ENCODE results near the gene SRRM2. TPM values are rescaled to one million over a fixed set of nuclear protein-coding genes. Genes with fewer than 3 reads are reported as not detected.

Gene SRRM2
- total RNA-seq = 1,000 to 10,000 TPM in 2 of 4 donors, 100 to 1,000 TPM in 2; 545 to 3,500 (median 1,361) TPM

DNA sequence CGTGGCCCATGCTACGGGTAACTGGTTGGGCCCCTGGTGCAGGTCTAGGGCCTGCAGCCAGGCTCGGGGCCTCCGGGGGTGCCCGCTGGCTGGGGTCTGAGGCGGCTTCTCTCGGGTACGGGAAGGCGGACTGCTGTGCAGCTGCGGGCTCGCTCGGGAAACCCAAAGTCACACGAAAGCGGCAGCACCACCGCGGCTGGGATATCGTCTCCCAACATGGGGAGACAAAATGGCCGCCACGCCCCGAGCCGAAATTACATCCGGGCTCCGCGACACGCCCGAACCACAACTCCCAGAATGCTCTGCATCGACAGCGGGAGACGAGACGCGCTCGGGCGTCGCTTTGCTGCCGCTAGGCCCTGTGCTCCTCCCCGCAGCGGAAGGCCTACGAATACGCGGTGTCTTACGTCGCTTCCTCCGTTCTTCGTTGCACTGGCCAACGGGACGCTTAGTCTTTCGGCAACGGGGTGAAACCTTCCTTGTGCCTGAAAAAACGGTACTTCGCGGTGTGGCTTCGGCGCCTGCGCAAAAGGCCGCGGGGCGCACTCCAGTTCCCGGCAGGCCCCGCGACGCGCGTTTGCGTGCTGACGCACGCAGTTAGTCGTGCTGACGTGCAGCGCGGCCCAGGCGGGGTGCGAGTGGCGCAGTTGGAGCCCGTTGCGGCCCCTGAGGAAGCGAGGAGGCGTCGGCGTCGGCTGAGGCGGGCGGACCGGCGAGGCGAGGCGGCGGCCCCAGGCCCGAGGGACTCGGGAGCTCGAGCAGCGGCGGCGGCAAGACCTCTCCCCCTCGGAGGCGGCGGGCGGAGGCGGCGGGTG, at the start of gene SRRM2:
Gene SRRM2 (plus strand): TSS at position 604 of the 815 bp plus-strand sequence. CDS start 3,727 bp downstream, outside the sequence.
- Histone ChIP-seq H3K27ac (peak within 1 kb of the TSS; percentile 98 to 100 (median 99)), H3K4me1 (peaks cover 31 to 45% (median 38%) of the 10 kb centered on the region in 4 donors), H3K9me3 (no peaks in the 10 kb centered on the region), H3K27me3 (no peaks in the 10 kb centered on the region), H3K4me3 (peak within 1 kb of the TSS; percentile 75 to 94 (median 86)), H3K36me3 (peaks cover 0 to 3% (median under 1%) of the 10 kb centered on the region in 4 donors)
- peak; percentile 95 for DNase-seq
- TF ChIP-seq POLR2AphosphoS5 (IDR thresholded peaks at IDR 0.05) = peak; percentile 97 to 99 (median 99)
- TF ChIP-seq POLR2A (IDR thresholded peaks at IDR 0.05) = peak; percentile 94
- TF ChIP-seq, protein P1, sequence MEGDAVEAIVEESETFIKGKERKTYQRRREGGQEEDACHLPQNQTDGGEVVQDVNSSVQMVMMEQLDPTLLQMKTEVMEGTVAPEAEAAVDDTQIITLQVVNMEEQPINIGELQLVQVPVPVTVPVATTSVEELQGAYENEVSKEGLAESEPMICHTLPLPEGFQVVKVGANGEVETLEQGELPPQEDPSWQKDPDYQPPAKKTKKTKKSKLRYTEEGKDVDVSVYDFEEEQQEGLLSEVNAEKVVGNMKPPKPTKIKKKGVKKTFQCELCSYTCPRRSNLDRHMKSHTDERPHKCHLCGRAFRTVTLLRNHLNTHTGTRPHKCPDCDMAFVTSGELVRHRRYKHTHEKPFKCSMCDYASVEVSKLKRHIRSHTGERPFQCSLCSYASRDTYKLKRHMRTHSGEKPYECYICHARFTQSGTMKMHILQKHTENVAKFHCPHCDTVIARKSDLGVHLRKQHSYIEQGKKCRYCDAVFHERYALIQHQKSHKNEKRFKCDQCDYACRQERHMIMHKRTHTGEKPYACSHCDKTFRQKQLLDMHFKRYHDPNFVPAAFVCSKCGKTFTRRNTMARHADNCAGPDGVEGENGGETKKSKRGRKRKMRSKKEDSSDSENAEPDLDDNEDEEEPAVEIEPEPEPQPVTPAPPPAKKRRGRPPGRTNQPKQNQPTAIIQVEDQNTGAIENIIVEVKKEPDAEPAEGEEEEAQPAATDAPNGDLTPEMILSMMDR (IDR thresholded peaks at IDR 0.05) = peak in 2 of 5 experiments; percentile 16 to 39
- TF ChIP-seq EP300 (IDR thresholded peaks at IDR 0.05; ENCODE audit: low read depth) = no peak
- intact Hi-C loops (cut with DNase I; ENCODE audit: low total_unique reads) (no loop called here), in situ Hi-C loops (cut with MboI; ENCODE audit: low pct_ligation_motif_present in 1 of 4, low pct_unique_long_range_greater_than_20kb in 1 of 4, low sequenced_read_pairs in 3 of 4) (no loop called here)
- 6% methylated on average over 58 of the region's 99 CpGs; no CpG with 5 or more reads in 1 of the 2 donors for WGBS, 2 donors (ENCODE audit: low coverage in 1 of 2)

DNA sequence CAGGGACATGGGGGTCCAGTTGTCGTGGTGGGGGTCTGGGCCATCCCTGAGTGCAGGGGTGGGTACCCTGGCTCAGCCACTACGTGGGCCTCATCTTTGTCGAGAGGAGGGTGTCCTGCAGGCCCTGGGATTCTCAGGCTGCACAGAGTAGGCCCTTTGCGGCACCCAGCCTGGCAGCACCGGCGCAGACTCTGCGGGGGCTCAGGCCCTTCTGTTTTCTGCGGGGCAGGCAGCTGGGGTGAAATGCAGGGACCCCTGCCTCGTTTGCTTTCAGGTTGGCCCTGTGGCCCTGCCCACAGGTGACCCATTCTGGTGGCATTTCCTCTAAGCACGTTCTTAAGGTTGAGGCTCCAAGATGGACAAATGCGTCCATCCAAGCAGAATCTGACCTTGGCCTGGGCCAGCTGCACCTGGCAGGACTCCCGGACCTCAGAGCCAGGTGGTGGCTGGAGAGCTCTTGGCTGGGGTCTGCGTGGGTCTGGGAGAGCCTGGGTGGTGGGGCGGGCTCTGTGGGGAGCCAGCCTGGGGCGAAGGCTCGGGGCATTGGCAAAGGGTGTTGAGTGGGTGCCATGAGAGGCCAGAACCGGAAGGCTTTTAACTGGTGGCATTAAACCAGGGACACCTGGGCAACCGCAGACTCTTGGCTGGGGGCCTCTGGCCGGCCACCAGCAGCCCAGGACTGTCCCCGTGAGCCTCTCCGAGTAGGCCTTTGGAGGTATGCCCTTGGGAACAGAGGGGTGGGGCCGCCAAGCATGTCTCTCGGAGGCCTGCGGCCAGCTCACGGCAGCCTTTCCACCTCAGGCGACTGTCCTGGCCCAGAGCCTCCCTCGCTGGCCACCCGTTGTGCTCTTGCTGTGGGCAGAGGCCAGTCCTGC, 49.3 kb upstream of the SRRM2 start:
- in situ Hi-C loops (cut with MboI; ENCODE audit: low pct_ligation_motif_present in 1 of 4, low pct_unique_long_range_greater_than_20kb in 1 of 4, low sequenced_read_pairs in 3 of 4) (no loop called here), intact Hi-C loops (cut with DNase I; ENCODE audit: low total_unique reads) (no loop called here)
- Histone ChIP-seq H3K4me1 (no peaks in the 10 kb centered on the region), H3K4me3 (no peak overlapping the region), H3K36me3 (peaks cover 0 to 48% (median 18%) of the 10 kb centered on the region in 4 donors), H3K27ac (no peak overlapping the region), H3K9me3 (no peaks in the 10 kb centered on the region), H3K27me3 (no peaks in the 10 kb centered on the region)
- DNase-seq = no peak
- 91% methylated on average over 27 of the region's 28 CpGs; no CpG with 5 or more reads in 1 of the 2 donors for WGBS, 2 donors (ENCODE audit: low coverage in 1 of 2)
- TF ChIP-seq EP300 (IDR thresholded peaks at IDR 0.05; ENCODE audit: low read depth) (no peak), POLR2A (IDR thresholded peaks at IDR 0.05) (no peak), POLR2AphosphoS5 (IDR thresholded peaks at IDR 0.05) (no peak)
- TF ChIP-seq, protein P1 (IDR thresholded peaks at IDR 0.05) = no peak

DNA sequence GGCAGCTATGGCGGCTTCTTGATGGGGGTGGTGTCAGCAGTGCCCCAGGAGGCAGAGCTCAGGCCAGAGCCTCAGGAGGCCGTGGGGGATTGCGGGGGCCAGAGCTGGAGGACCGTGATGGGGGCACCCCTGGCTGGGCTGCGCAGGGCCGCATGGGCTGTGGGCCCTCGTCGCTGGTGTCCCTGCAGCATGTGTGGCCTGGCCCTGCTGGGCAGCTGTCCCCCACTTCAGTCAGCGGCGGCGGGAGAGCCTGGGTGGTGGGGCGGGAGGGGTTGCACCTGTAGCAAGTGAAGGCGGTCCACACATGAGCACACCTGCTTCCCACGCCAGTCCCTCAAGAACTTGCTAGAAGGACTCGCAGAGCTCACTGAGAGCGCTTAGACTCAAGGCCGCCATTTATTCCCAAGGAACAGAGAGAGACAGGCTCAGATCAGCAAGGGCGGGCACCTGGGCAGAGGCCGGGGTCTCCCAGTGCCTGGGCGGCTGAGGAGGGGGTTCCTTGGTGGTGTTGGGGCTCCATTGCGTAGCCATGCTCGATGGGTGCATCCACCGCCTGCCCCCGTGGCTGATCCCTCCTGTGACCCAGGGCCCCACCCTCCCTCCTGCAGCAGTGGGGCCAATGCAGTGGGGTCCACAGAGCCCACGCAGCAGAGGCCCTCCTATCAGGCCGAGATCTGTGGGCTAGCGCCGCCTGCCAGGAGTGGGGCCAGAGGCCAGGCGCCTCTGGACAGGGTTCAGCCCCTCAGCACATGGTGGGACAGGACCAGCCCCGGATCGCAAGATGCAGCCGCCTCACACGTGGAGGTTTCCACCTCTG, 48.1 kb upstream of the SRRM2 start:
- no peaks in the 10 kb centered on the region for H3K27me3 ChIP-seq
- in situ Hi-C loops (cut with MboI; ENCODE audit: low pct_ligation_motif_present in 1 of 4, low pct_unique_long_range_greater_than_20kb in 1 of 4, low sequenced_read_pairs in 3 of 4) = no loop called here
- WGBS, 2 donors (ENCODE audit: low coverage in 1 of 2) = 95% methylated on average over 20 of the region's 33 CpGs; no CpG with 5 or more reads in 1 of the 2 donors
- peaks cover 0 to 49% (median 21%) of the 10 kb centered on the region in 4 donors for H3K36me3 ChIP-seq
- no peak for DNase-seq
- H3K9me3 ChIP-seq = no peaks in the 10 kb centered on the region
- intact Hi-C loops (cut with DNase I; ENCODE audit: low total_unique reads) = no loop called here
- H3K4me1 ChIP-seq = no peaks in the 10 kb centered on the region
- no peak for TF ChIP-seq POLR2A (IDR thresholded peaks at IDR 0.05)
- TF ChIP-seq EP300 (IDR thresholded peaks at IDR 0.05; ENCODE audit: low read depth) = no peak
- TF ChIP-seq POLR2AphosphoS5 (IDR thresholded peaks at IDR 0.05) = no peak
- TF ChIP-seq, protein P1 (IDR thresholded peaks at IDR 0.05) = no peak
- no peak overlapping the region for H3K27ac ChIP-seq
- no peak overlapping the region for H3K4me3 ChIP-seq

Data from transverse colon (tissue), 4 donors.